NOMO-1 treated with dmso at 0.1 percent for 144 hours (cell line): ENCODE results near the gene TBL3.
"Not testable (repeated sequence)": the region's sequence is repeated elsewhere in the genome, so short reads cannot be mapped to it uniquely, and the experiment has no call there.

Source experiments
- DNase-seq: peaks from one replicate; lab custom pipeline; 2025; ENCODE audit not compliant: unreplicated experiment; lab: John Stamatoyannopoulos, UW

Gene TBL3

DNA sequence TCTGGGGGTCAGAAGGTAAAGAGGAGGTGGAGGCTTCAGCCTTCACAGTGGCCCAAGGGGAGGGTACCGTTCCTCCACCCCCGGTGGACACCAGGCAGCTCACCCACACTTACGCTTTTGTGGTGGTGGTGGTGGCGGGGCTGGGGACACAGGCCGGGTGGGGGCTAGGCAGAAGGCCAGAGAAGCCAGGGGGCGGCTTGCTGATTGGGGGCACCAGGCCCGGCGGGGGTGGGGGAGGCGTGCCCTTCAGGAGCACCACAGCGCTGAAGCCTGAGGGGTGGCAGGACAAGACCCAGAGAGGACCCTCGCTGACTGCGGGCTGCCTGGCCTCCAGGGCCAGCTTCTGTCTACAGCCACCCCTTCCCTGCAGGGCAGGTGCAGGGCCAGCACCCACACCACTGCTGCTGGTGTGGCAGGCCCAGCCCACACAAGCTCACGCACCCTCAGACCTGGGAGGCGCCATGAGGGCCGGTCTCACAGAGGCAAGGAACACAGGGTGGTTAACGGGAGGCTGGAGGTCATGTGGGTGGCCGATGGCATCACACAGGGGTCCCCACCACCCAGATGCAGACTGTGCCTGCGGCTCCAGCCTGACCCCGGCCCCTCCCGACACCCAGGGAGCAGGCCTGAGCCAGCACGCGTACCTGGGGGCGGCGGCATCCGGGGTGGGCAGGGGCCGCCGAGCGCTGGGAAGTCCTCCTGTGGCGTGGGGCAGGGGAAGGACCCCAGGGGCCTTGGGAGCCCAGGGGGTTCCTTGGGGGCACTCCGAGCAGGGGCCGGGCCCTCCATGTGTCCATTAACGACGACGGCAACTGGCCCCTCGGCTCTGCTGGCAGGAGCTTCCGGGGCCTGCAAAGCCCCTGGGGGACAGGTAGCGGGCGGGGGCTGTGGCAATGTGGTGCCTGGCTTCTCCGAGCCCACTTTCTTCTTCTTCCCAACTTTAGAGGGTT lies 27.3 kb downstream of the TBL3 start:
- DNase-seq = no peak

DNA sequence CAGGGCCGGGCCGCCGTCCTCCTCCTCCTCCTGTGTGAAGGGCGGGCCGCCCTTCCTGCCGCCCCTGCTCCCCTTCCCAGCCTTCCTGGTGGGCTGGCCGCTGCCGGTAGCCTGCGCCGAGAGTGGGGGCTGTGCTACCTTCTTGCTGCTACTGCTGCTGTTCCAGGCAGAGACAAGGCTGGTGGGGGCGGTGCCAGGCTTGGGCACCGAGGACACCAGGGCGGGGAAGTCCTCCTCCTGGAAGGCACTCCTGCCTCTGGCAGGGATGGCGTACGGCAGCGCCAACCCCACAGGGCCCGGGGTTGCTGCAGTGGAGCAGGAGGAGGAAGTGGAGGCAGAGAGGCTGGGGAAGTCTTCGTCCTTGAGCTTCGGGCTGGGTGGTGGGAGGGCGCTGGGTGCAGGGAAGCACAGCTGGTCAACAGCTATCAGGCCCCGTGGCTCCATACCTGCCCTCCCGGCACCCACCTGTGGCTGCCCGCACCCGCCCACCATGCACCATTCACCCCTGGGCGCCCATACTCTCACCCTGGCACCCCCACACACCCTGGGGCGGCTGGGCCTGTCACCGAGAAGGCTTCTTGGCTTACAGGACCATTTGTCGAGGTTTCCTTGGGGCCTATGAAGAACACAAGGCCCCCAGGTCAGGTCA lies 28.1 kb downstream of the TBL3 start:
- DNase-seq = no peak

- DNase-seq = no peak
Measured at GRCh38 chr16:2001035-2001434, 29.2 kb downstream of the TBL3 start.

DNA sequence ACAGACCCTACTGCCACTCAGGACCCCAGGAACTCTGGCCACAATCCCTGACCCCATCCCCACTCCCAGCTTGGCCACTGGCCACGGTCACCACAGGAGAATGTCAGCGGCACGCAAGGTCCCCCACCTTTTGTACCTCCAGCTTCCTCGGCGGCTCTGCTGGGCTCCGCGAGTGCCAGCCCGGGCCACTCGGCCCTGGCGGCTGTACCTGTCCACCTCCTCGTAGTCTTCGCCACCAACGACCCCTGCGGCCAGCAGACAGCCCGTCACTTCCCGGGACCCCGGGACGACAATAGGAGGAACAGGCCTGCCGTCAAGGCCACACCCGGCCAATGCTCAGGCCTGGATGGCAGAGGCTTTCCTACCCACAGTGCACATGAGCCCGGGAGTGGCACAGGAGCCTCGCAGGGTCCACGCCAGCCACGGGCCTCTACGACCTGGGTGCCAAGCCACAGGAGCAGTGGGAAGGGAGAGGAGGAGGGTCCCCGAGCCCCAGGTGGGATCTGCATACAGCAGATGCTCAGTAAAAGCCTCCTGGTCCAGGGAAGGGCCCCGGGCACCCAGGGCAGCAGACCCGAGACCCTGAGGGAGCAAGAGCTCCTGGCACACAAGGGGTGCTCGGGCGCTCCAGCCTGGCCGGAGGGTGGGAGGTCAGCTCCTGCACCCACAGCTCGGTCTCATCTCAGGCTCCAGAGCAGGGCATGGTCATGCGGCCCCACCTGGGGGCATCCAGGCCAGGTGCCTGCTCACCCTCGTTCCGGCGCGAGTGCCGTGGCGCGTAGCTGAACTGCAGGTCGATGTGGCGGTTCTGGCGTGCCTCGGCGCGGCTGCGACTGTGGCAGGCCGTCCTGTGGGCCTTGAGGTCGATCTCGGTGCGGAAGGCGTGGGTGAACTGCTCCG lies 29.9 kb downstream of the TBL3 start:
- DNase-seq = no peak

DNA sequence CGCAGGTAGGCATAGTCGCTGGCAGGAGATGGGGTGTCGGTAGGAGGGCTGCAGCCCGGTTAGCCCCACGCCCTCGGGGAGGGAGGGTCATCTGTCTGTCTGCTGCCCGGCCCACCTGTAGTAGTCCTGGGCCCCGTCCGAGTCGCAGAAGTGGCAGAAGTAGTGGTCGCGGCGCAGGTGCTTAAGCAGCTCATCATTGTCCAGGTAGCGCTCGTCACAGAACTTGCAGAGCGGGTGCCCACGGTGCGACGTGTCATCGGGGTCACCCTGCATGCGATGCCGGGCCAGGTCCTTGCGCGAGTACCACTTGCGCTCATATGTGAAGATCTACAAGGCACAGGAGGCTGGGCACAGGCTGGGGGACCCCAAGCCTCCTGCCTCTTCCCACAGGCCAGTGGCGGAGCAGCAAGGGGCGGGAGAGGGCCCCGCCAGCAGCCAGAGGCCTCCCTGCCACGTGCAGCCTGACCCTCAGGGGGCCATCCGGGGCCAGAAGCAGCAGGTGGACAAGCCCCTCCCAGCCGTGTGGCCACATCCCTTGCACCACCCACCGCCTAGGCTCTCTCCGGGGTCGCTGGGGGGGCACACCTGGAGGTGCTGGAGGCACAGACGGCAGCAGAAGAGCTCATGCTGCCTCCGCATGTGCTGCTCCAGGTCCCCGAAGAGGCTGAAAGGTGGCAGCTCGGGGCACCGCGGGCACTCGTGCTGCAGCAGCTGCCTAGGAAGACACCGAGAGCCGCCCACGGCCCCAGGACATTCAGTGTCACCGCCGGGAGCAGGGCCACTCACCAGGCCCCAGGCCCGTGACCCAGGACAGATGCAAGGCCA lies 30.8 kb downstream of the TBL3 start:
- DNase-seq = no peak

GRCh38 chr16:2003231-2003826 lies 31.5 kb downstream of the TBL3 start:
- no peak for DNase-seq

- peak; percentile 72 for DNase-seq
Measured at GRCh38 chr16:2003827-2004641, 32.2 kb downstream of the TBL3 start.

GRCh38 chr16:2004795-2005517 lies 33.1 kb downstream of the TBL3 start:
- no peak for DNase-seq

DNA sequence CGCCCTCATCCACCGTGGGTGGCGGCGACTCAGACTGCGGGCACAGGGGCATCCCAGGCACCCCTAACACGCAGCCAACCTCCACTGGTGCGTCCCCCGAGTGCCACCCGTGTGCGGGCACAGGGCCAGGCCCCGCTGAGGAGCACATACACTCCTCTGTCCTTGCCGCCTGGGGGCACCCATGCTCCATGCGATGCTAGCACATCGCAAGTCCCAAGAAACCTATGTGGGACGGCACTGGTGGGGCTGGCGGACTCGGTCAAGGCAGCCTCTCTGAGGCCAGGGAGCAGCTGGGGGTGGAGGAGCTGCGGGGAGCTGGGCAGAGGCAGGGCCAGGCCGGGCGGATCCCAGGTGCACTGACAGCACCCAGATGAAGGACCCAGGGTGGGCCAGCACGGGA lies 33.8 kb downstream of the TBL3 start:
- DNase-seq = no peak

DNA sequence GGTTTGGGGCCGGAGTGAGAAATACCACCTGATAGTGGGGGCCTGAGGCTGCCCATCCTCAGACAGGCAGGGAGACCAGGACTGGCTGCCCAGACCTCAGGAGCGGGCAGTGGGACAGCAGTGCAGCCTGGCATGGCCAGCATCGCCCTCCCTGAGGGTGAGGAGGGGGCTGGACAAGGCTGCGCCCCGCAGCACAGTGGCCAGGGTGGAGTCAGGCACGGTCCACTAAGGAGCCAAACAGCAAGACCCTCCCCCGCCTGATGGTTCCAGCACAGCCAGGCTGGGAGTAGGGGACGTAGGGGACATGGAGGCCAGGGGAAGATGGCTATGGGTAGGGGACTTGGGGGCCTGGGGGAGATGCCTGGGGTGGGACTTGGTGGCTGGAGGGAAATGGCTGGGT lies 34.5 kb downstream of the TBL3 start:
- no peak for DNase-seq

- no peak for DNase-seq
Measured at GRCh38 chr16:2007081-2007836, 35.4 kb downstream of the TBL3 start.

DNA sequence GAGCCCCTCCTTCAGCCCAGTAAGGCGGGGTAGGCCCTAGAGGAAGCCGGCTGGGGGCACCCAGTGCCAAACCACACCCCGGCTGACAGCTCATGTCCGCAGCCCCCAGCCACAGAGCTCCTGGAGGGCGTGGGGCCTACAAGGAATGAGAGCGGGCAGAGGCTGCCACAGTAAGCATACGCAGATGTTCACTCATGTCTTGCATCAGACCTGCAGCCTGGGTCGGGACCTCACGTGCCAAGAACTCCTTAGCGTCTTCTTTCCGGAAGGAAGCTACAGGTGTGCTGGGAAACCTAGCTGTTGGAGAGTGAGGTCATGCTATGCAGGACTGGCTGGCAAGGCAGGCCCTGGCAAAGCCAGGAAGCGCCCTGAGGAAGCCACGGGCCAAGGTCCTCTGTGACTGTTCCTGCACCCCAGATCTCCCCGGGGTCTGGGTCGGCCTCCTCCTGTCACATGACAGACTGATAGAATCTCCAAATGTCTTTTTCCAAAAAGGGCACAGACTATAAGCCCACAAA lies 36.2 kb downstream of the TBL3 start:
- no peak for DNase-seq

- no peak for DNase-seq
Measured at GRCh38 chr16:2008631-2009163, 36.8 kb downstream of the TBL3 start.

DNA sequence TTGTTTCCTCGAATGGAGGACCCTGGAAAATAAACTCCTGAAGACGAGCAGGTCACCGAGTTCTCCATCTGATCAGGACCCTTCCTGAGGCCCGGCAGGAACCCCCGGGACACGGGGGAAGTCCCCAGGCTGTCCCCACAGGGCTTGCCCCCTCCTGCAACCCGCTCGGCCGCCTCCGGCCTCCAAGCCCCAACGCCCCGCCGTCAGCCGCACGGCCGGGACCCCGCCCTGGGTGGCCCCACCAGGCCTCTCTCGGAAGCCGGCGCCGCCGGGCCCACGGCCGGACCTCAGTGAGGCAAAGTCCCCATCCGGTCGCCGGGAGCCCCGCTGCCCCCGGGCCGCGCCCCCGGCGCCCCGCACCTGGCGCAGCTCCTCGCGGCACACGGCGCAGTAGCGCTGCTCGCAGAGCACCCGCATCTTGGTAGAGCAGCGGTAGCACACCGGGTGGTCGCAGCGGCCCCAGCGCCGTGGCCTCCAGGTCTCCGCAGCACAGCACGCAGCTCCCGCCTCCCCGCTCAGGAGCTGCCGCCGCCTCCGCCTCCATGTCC lies 37.4 kb downstream of the TBL3 start:
- DNase-seq = no peak

- peak; percentile 67 for DNase-seq
Measured at GRCh38 chr16:2009791-2010510, 38.1 kb downstream of the TBL3 start, which contains the start of gene ZNF598. ZNF598 (minus strand) TSS chr16:2009821.

DNA sequence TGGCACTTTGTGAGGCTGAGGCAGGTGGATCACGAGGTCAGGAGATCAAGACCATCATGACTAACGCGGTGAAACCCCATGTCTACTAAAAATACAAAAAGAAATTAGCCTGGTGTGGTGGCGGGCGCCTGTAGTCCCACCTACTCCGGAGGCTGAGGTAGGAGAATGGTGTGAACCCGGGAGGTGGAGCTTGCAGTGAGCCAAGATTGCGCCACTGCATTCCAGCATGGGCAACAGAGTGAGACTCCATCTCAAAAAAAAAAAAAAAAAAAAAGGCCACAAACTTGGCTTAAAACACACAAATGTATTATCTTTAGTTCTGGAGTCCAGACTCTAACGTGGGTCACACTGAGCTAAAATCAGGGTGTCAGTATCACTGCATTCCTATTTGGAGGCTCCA lies 39.9 kb downstream of the TBL3 start:
- DNase-seq = not testable (repeated sequence)
